SK-N-SH (cell line): ENCODE results near the gene CNGA1. TPM values are rescaled to one million over a fixed set of nuclear protein-coding genes. Genes with fewer than 3 reads are reported as not detected.

Experiments used
- CTCF ChIA-PET: fragments of 300-600, 350-600 bp; formaldehyde crosslinking; extraction: SDS; loops from one replicate; lab custom pipeline; 2021; lab: Yijun Ruan, JAX
- POLR2A ChIA-PET: fragments of 350-600 bp; sonication (Branson Sonifier 250); formaldehyde crosslinking; extraction: SDS; loops from one replicate; lab custom pipeline; 2020; ENCODE audit warnings: antibody characterized with exemption, inconsistent platforms; lab: Yijun Ruan, JAX
- DNase-seq: peaks from one replicate; pipeline ENCODE4 v3.0.0; 2012
- H2AFZ ChIP-seq: fragments of 200-600 bp; sonication (generic); 2 replicates; pipeline ENCODE4 v1.8.1; 2016; ENCODE audit warnings: antibody characterized with exemption, mild to moderate bottlenecking, low read depth
- H3F3A ChIP-seq: fragments of 200-600 bp; sonication (generic); replicated peaks from 2 replicates; pipeline ENCODE3; 2016; ENCODE audit warnings: antibody characterized with exemption, mild to moderate bottlenecking; ENCODE audit not compliant: insufficient read depth
- H3K27ac ChIP-seq, 2 experiments: fragments of 200-500 bp in 1 of 2; fragments of 200-600 bp in 1 of 2; sonication (Bioruptor generic) in 1 of 2; sonication (generic), shearing (Covaris generic) in 1 of 2; 2 replicates each; pipeline versions ENCODE4 v1.5.1 to v1.6.1; 2014 to 2016; ENCODE audit warnings: low read depth in 2 of 2, inconsistent platforms in 1 of 2, low read length in 1 of 2, mild to moderate bottlenecking in 1 of 2, mixed read lengths in 1 of 2
- H3K27me3 ChIP-seq: fragments of 200-600 bp; sonication (generic), shearing (Covaris generic); 2 replicates; pipeline ENCODE4 v1.6.1; 2016; ENCODE audit warnings: mixed run types; ENCODE audit not compliant: insufficient read depth
- H3K36me3 ChIP-seq, 2 experiments: fragments of 200-500 bp in 1 of 2; fragments of 200-600 bp in 1 of 2; sonication (Bioruptor generic) in 1 of 2; sonication (generic) in 1 of 2; replicated peaks in 1 of 2; 2 replicates each; pipeline versions ENCODE3 to v1.5.1; 2014 to 2016; ENCODE audit warnings: low read length in 1 of 2, mild to moderate bottlenecking in 1 of 2; ENCODE audit not compliant: insufficient read depth in 2 of 2, control insufficient read depth in 1 of 2
- H3K4me1 ChIP-seq, 2 experiments: fragments of 200-500 bp in 1 of 2; fragments of 200-600 bp in 1 of 2; sonication (Bioruptor generic) in 1 of 2; sonication (generic), shearing (Covaris generic) in 1 of 2; 2 replicates each; pipeline versions ENCODE4 v1.5.1 to v1.6.1; 2014 to 2016; ENCODE audit warnings: low read depth in 1 of 2, low read length in 1 of 2, mixed run types in 1 of 2; ENCODE audit not compliant: insufficient read depth in 2 of 2, control insufficient read depth in 1 of 2
- H3K4me2 ChIP-seq: fragments of 200-600 bp; sonication (generic), shearing (Covaris generic); 2 replicates; pipeline ENCODE4 v1.6.1; 2017; ENCODE audit warnings: mixed run types
- H3K4me3 ChIP-seq, 2 experiments: fragments of 200-500 bp in 1 of 2; fragments of 200-600 bp in 1 of 2; sonication (Bioruptor generic) in 1 of 2; sonication (generic), shearing (Covaris generic) in 1 of 2; 2 replicates each; pipeline versions ENCODE4 v1.5.1 to v1.8.1; 2014 to 2016; ENCODE audit warnings: low read depth in 2 of 2, inconsistent platforms in 1 of 2, low read length in 1 of 2, mild to moderate bottlenecking in 1 of 2, mixed read lengths in 1 of 2, moderate library complexity in 1 of 2
- H3K79me2 ChIP-seq: fragments of 200-600 bp; sonication (generic); 2 replicates; pipeline ENCODE4 v1.8.1; 2017; ENCODE audit warnings: mild to moderate bottlenecking; ENCODE audit not compliant: insufficient read depth
- H3K9ac ChIP-seq: fragments of 200-600 bp; sonication (generic); 2 replicates; pipeline ENCODE4 v1.6.1; 2017; ENCODE audit warnings: mixed run types
- H3K9me2 ChIP-seq: fragments of 200-600 bp; sonication (generic); 2 replicates; pipeline ENCODE4 v1.6.1; 2017; ENCODE audit warnings: mixed run types
- H3K9me3 ChIP-seq: fragments of 200-600 bp; sonication (generic); 2 replicates; pipeline ENCODE4 v1.6.1; 2017; ENCODE audit warnings: mixed run types, mild to moderate bottlenecking, moderate library complexity
- H4K20me1 ChIP-seq: fragments of 200-600 bp; sonication (generic); 2 replicates; pipeline ENCODE4 v1.6.1; 2017; ENCODE audit warnings: mild to moderate bottlenecking, mixed run types; ENCODE audit not compliant: insufficient read depth
- CTCF ChIP-seq: fragments of 200-600 bp; sonication (generic); IDR thresholded peaks from 2 replicates; pipeline ENCODE4 v1.6.1; 2017; ENCODE audit warnings: antibody characterized with exemption, mild to moderate bottlenecking, moderate library complexity
- FOSL2 ChIP-seq: IDR thresholded peaks from 2 replicates; pipeline ENCODE4 v1.4.0; 2012; ENCODE audit warnings: low read depth, mild to moderate bottlenecking, moderate library complexity, borderline replicate concordance
- FOXM1 ChIP-seq: IDR thresholded peaks from 2 replicates; pipeline ENCODE4 v1.4.0; 2012; ENCODE audit warnings: low read depth, mild to moderate bottlenecking
- GATA2 ChIP-seq: sonication (generic); formaldehyde crosslinking; IDR thresholded peaks from 2 replicates; pipeline ENCODE4 v1.5.0; 2020; ENCODE audit warnings: mild to moderate bottlenecking, missing genetic modification reagents
- IRF3 ChIP-seq: fragments of 150-350 bp; IDR thresholded peaks from 2 replicates; pipeline ENCODE4 v1.6.1; 2016; ENCODE audit warnings: mild to moderate bottlenecking, low read depth, low read length
- JUND ChIP-seq: IDR thresholded peaks from 2 replicates; pipeline ENCODE4 v1.4.0; 2012
- MAX ChIP-seq: IDR thresholded peaks from 2 replicates; pipeline ENCODE4 v1.4.0; 2012; ENCODE audit warnings: low read depth
- MEF2A ChIP-seq: IDR thresholded peaks from 2 replicates; pipeline ENCODE4 v1.4.0; 2012; ENCODE audit warnings: low read depth, borderline replicate concordance
- MXI1 ChIP-seq: IDR thresholded peaks from 2 replicates; pipeline ENCODE4 v1.6.1; 2012; ENCODE audit warnings: mild to moderate bottlenecking, low read depth, low read length, improper control_type of control experiment
- NFIC ChIP-seq: IDR thresholded peaks from 2 replicates; pipeline ENCODE4 v1.4.0; 2012; ENCODE audit warnings: borderline replicate concordance
- PBX3 ChIP-seq: IDR thresholded peaks from 2 replicates; pipeline ENCODE4; 2012
- REST ChIP-seq: IDR thresholded peaks from 2 replicates; pipeline ENCODE4 v1.6.1; 2012; ENCODE audit warnings: mild to moderate bottlenecking, low read depth, low read length, moderate library complexity
- RXRA ChIP-seq: IDR thresholded peaks from 2 replicates; pipeline ENCODE4 v1.4.0; 2012; ENCODE audit warnings: low read depth, mild to moderate bottlenecking, borderline replicate concordance
- SMC3 ChIP-seq: IDR thresholded peaks from 2 replicates; pipeline ENCODE4 v1.6.1; 2012; ENCODE audit warnings: low read depth, low read length, improper control_type of control experiment
- TAF1 ChIP-seq: IDR thresholded peaks from 2 replicates; pipeline ENCODE4 v1.6.1; 2012; ENCODE audit warnings: low read depth, mild to moderate bottlenecking, low read length, moderate library complexity, borderline replicate concordance
- TEAD4 ChIP-seq: IDR thresholded peaks from 2 replicates; pipeline ENCODE4 v1.4.0; 2012; ENCODE audit warnings: mild to moderate bottlenecking, borderline replicate concordance; ENCODE audit not compliant: insufficient read depth
- USF2 ChIP-seq: fragments of 150-350 bp; IDR thresholded peaks from 2 replicates; pipeline ENCODE4 v1.6.1; 2017; ENCODE audit warnings: antibody characterized with exemption, low read length, low read depth, borderline replicate concordance
- polyA plus RNA-seq, 3 experiments: library from polyadenylated mRNA; depleted of rRNA; stranded (reverse); fragments of >200 nt; gene quantifications; 2 replicates each; pipeline ENCODE4 v1.2.3, GENCODE V29; 2012

CNGA1 gene
- polyA plus RNA-seq, 1 of the 3 experiments (the other 2 are of a cell fraction) = 0.23 TPM

GRCh38 chr4:48032721-48033120 lies 16.2 kb upstream of the CNGA1 start:
- POLR2A ChIA-PET = no interaction called here
- H3K4me3 ChIP-seq = no peak overlapping the region
- peaks cover 0 to 4% of the 10 kb centered on the region in 2 experiments for H3K36me3 ChIP-seq
- H3K9ac ChIP-seq = no peak overlapping the region
- H4K20me1 ChIP-seq = no peaks in the 10 kb centered on the region
- H3K9me3 ChIP-seq = no peaks in the 10 kb centered on the region
- peak overlapping the region in 1 of 2 experiments; percentile 24; a peak in 1 of 4 replicates for H3K27ac ChIP-seq
- TF ChIP-seq MXI1 (no peak), SMC3 (no peak), USF2 (no peak), PBX3 (no peak), JUND (no peak), REST (no peak), FOSL2 (no peak), TAF1 (no peak), GATA2 (no peak), CTCF (no peak), MEF2A (no peak), MAX (no peak), IRF3 (no peak), NFIC (no peak), FOXM1 (no peak), TEAD4 (no peak), RXRA (no peak)
- TF ChIP-seq, all 33 proteins: peak for 0
- Histone ChIP-seq H3F3A (no peaks in the 10 kb centered on the region), H2AFZ (no peak overlapping the region), H3K27me3 (no peaks in the 10 kb centered on the region), H3K9me2 (no peaks in the 10 kb centered on the region), H3K79me2 (no peaks in the 10 kb centered on the region), H3K4me1 (no peaks in the 10 kb centered on the region), H3K4me2 (no peak overlapping the region)
- no peak for DNase-seq
- CTCF ChIA-PET = interaction anchor here (1.3 kb wide), 1 partner anchor 14 kb away, joined by 4 read pairs; no protein-coding TSS in a partner anchor
